ENCODE results near the gene ALPL.

The ALPL gene

GRCh38 chr1:21610027-21610426, 100.8 kb downstream of the ALPL start:
- no peak for TF ChIP-seq ZNF274 (IDR thresholded peaks at IDR 0.05; ENCODE audit: low read depth, low read length)
- H3K4me3 ChIP-seq (ENCODE audit: low read length), result no peak overlapping the region

GRCh38 chr1:21610989-21611785, 102.0 kb downstream of the ALPL start:
- no peak for TF ChIP-seq ZNF274 (IDR thresholded peaks at IDR 0.05; ENCODE audit: low read depth, low read length)
- H3K4me3 ChIP-seq (ENCODE audit: low read length), result no peak overlapping the region

GRCh38 chr1:21612057-21612456, 102.8 kb downstream of the ALPL start:
- no peak for TF ChIP-seq ZNF274 (IDR thresholded peaks at IDR 0.05; ENCODE audit: low read depth, low read length)
- H3K4me3 ChIP-seq (ENCODE audit: low read length), result no peak overlapping the region

- no peak for TF ChIP-seq ZNF274 (IDR thresholded peaks at IDR 0.05; ENCODE audit: low read depth, low read length)
- no peak overlapping the region for H3K4me3 ChIP-seq (ENCODE audit: low read length)
Observed at GRCh38 chr1:21613072-21613867, 104.0 kb downstream of the ALPL start.

- no peak for TF ChIP-seq ZNF274 (IDR thresholded peaks at IDR 0.05; ENCODE audit: low read depth, low read length)
- H3K4me3 ChIP-seq (ENCODE audit: low read length), result no peak overlapping the region
Observed at GRCh38 chr1:21614419-21615115, 105.3 kb downstream of the ALPL start.

GRCh38 chr1:21616372-21616771, 107.1 kb downstream of the ALPL start:
- H3K4me3 ChIP-seq (ENCODE audit: low read length), result no peak overlapping the region
- no peak for TF ChIP-seq ZNF274 (IDR thresholded peaks at IDR 0.05; ENCODE audit: low read depth, low read length)

- no peak for TF ChIP-seq ZNF274 (IDR thresholded peaks at IDR 0.05; ENCODE audit: low read depth, low read length)
- no peak overlapping the region for H3K4me3 ChIP-seq (ENCODE audit: low read length)
Observed at GRCh38 chr1:21617126-21617738, 108.0 kb downstream of the ALPL start.

GRCh38 chr1:21618059-21618458, 108.8 kb downstream of the ALPL start:
- no peak overlapping the region for H3K4me3 ChIP-seq (ENCODE audit: low read length)
- TF ChIP-seq ZNF274 (IDR thresholded peaks at IDR 0.05; ENCODE audit: low read depth, low read length), result no peak

- TF ChIP-seq ZNF274 (IDR thresholded peaks at IDR 0.05; ENCODE audit: low read depth, low read length), result no peak
- no peak overlapping the region for H3K4me3 ChIP-seq (ENCODE audit: low read length)
Observed at GRCh38 chr1:21618561-21619374, 109.5 kb downstream of the ALPL start.

- H3K4me3 ChIP-seq (ENCODE audit: low read length), result no peak overlapping the region
Observed at GRCh38 chr1:21619375-21619947, 110.2 kb downstream of the ALPL start.

GRCh38 chr1:21620011-21620410, 110.8 kb downstream of the ALPL start:
- no peak for TF ChIP-seq ZNF274 (IDR thresholded peaks at IDR 0.05; ENCODE audit: low read depth, low read length)
- no peak overlapping the region for H3K4me3 ChIP-seq (ENCODE audit: low read length)

More at GRCh38 chr1:21619375-21619947, 110.2 kb downstream of the ALPL start:
- no peak for TF ChIP-seq ZNF274 (IDR thresholded peaks at IDR 0.05; ENCODE audit: low read depth, low read length)

GRCh38 chr1:21620496-21620895, 111.3 kb downstream of the ALPL start:
- no peak for TF ChIP-seq ZNF274 (IDR thresholded peaks at IDR 0.05; ENCODE audit: low read depth, low read length)
- H3K4me3 ChIP-seq (ENCODE audit: low read length), result no peak overlapping the region

- TF ChIP-seq ZNF274 (IDR thresholded peaks at IDR 0.05; ENCODE audit: low read depth, low read length), result no peak
- no peak overlapping the region for H3K4me3 ChIP-seq (ENCODE audit: low read length)
Observed at GRCh38 chr1:21621051-21621450, 111.8 kb downstream of the ALPL start.

Data from GM08714 (cell line).